CD4-positive, alpha-beta memory T cell (primary cell): Measurements from ENCODE around the gene MSI2. TPM values are rescaled to one million over a fixed set of nuclear protein-coding genes. Genes with fewer than 3 reads are reported as not detected.
"Not testable (repeated sequence)": the region's sequence is repeated elsewhere in the genome, so short reads cannot be mapped to it uniquely, and the experiment has no call there.

Source experiments
- CTCF ChIA-PET: fragments of 350-600 bp; sonication (Branson Sonifier 250); formaldehyde crosslinking; loops from one replicate; lab custom pipeline; 2021; ENCODE audit warnings: inconsistent platforms; ENCODE audit not compliant: partially characterized antibody; lab: Charles Lee
- POLR2A ChIA-PET: fragments of 350-600 bp; sonication (Branson Sonifier 250); formaldehyde crosslinking; loops from one replicate; lab custom pipeline; 2021; ENCODE audit not compliant: partially characterized antibody; lab: Charles Lee
- DNase-seq, 5 donors: peaks; one replicate each; pipeline versions ENCODE4 v3.0.0 to v3.0.0-alpha.2; 2020 to 2022; ENCODE audit warnings: mixed read lengths in 1 of 5
- H3K27ac ChIP-seq: one replicate; pipeline ENCODE4 v1.7.0; 2013; ENCODE audit warnings: low read depth, low read length
- H3K27me3 ChIP-seq: 2 replicates; pipeline ENCODE4 v1.7.0; 2013; ENCODE audit warnings: mild to moderate bottlenecking, low read length, moderate library complexity; ENCODE audit not compliant: insufficient read depth
- H3K36me3 ChIP-seq: 2 replicates; pipeline ENCODE4 v1.7.0; 2013; ENCODE audit warnings: mild to moderate bottlenecking, low read length, moderate library complexity; ENCODE audit not compliant: insufficient read depth
- H3K4me1 ChIP-seq: 2 replicates; pipeline ENCODE4 v1.7.0; 2013; ENCODE audit warnings: mild to moderate bottlenecking, low read length, moderate library complexity; ENCODE audit not compliant: insufficient read depth
- H3K4me3 ChIP-seq, 2 donors: one replicate each; pipeline ENCODE4 v1.7.0; 2013; ENCODE audit warnings: low read length in 2 of 2, mild to moderate bottlenecking in 1 of 2
- H3K9me3 ChIP-seq, 2 donors: one replicate each; pipeline ENCODE4 v1.7.0; 2013; ENCODE audit warnings: low read length in 2 of 2, control low read depth in 1 of 2; ENCODE audit not compliant: control insufficient read depth in 1 of 2
- H3K27ac Mint-ChIP-seq, 7 donors: one replicate each; pipeline ENCODE4 v1.8.0; 2020 to 2021; ENCODE audit warnings: mixed read lengths in 7 of 7, mild to moderate bottlenecking in 6 of 7, inconsistent platforms in 3 of 7, moderate library complexity in 3 of 7
- H3K27me3 Mint-ChIP-seq, 2 donors: one replicate each; pipeline ENCODE4 v1.8.0; 2020 to 2021; ENCODE audit warnings: mixed read lengths in 2 of 2
- H3K36me3 Mint-ChIP-seq, 2 donors: one replicate each; pipeline ENCODE4 v1.8.0; 2020 to 2021; ENCODE audit warnings: mixed read lengths in 2 of 2, inconsistent platforms in 1 of 2, mild to moderate bottlenecking in 1 of 2
- H3K4me1 Mint-ChIP-seq, 4 donors: one replicate each; pipeline ENCODE4 v1.8.0; 2020 to 2021; ENCODE audit warnings: mixed read lengths in 4 of 4, mild to moderate bottlenecking in 1 of 4
- H3K4me3 Mint-ChIP-seq, 8 donors: one replicate each; pipeline ENCODE4 v1.8.0; 2020 to 2021; ENCODE audit warnings: mixed read lengths in 8 of 8, mild to moderate bottlenecking in 7 of 8, moderate library complexity in 6 of 8, inconsistent platforms in 3 of 8
- H3K9me3 Mint-ChIP-seq, 8 donors: one replicate each; pipeline ENCODE4 v1.8.0; 2020 to 2021; ENCODE audit warnings: mixed read lengths in 8 of 8, mild to moderate bottlenecking in 5 of 8, inconsistent platforms in 3 of 8, moderate library complexity in 1 of 8
- intact Hi-C: fragments of 100-400 bp; cut with micrococcal nuclease; formaldehyde crosslinking; loops from one replicate; pipeline ENCODE4 v1.15.1; 2023
- polyA plus RNA-seq, 2 donors: library from polyadenylated mRNA; unstranded; fragments of 300-500 nt; fragmentation: Illumina TruSeq; gene quantifications; one replicate each; pipeline ENCODE4 v1.2.3, GENCODE V29; 2021
- total RNA-seq, 2 experiments: library from RNA; stranded (reverse); gene quantifications; one replicate each; pipeline ENCODE4 v1.2.3, GENCODE V29; 2021

MSI2 gene
- total and polyA plus RNA-seq, 4 experiments from 2014 or later, result 2.1 to 110 (median 55.3) TPM

GRCh38 chr17:57213180-57213825, 43.0 kb upstream of the MSI2 start:
- ChIA-PET CTCF (no interaction called here), POLR2A (no interaction called here)
- intact Hi-C loops, result no loop called here
- H3K9me3 ChIP-seq, result no peaks in the 10 kb centered on the region
- no peak for DNase-seq
- Mint-ChIP-seq H3K9me3 (peaks cover 1 to 10% (median 4%) of the 10 kb centered on the region in 8 donors), H3K4me1 (peaks cover 0 to 4% (median under 1%) of the 10 kb centered on the region in 4 donors), H3K4me3 (no peak overlapping the region), H3K27me3 (peaks cover 20 to 27% of the 10 kb centered on the region in 2 donors), H3K27ac (no peak overlapping the region), H3K36me3 (no peaks in the 10 kb centered on the region)
- H3K27me3 ChIP-seq, result no peaks in the 10 kb centered on the region
- H3K27ac ChIP-seq, result no peak overlapping the region
- no peaks in the 10 kb centered on the region for H3K4me1 ChIP-seq
- H3K36me3 ChIP-seq, result no peaks in the 10 kb centered on the region
- H3K4me3 ChIP-seq, result no peak overlapping the region

GRCh38 chr17:57215317-57215716, 41.0 kb upstream of the MSI2 start:
- ChIA-PET CTCF (no interaction called here), POLR2A (no interaction called here)
- no peak for DNase-seq
- H3K36me3 ChIP-seq, result no peaks in the 10 kb centered on the region
- Mint-ChIP-seq H3K27me3 (peaks cover 20 to 31% of the 10 kb centered on the region in 2 donors), H3K27ac (no peak overlapping the region), H3K4me1 (peaks cover 0 to 4% (median under 1%) of the 10 kb centered on the region in 4 donors), H3K9me3 (peaks cover 0 to 3% (median 0%) of the 10 kb centered on the region in 8 donors), H3K36me3 (no peaks in the 10 kb centered on the region), H3K4me3 (no peak overlapping the region)
- H3K27me3 ChIP-seq, result no peaks in the 10 kb centered on the region
- H3K4me3 ChIP-seq, result no peak overlapping the region
- H3K27ac ChIP-seq, result no peak overlapping the region
- intact Hi-C loops, result no loop called here
- no peaks in the 10 kb centered on the region for H3K4me1 ChIP-seq
- no peaks in the 10 kb centered on the region for H3K9me3 ChIP-seq

GRCh38 chr17:57221366-57222350, 34.7 kb upstream of the MSI2 start:
- no peaks in the 10 kb centered on the region for H3K4me1 Mint-ChIP-seq
- ChIA-PET CTCF (no interaction called here), POLR2A (no interaction called here)
- Histone ChIP-seq H3K27ac (no peak overlapping the region), H3K27me3 (no peaks in the 10 kb centered on the region), H3K4me3 (no peak overlapping the region), H3K36me3 (no peaks in the 10 kb centered on the region), H3K9me3 (no peaks in the 10 kb centered on the region), H3K4me1 (no peaks in the 10 kb centered on the region)
- H3K27ac Mint-ChIP-seq, result no peak overlapping the region
- intact Hi-C loops, result no loop called here
- H3K27me3 Mint-ChIP-seq, result peaks cover 10 to 18% of the 10 kb centered on the region in 2 donors
- DNase-seq, result no peak
- no peak overlapping the region for H3K4me3 Mint-ChIP-seq
- peaks cover 5 to 28% (median 21%) of the 10 kb centered on the region in 8 donors for H3K9me3 Mint-ChIP-seq
- no peaks in the 10 kb centered on the region for H3K36me3 Mint-ChIP-seq

- H3K4me1 Mint-ChIP-seq, H3K9me3 ChIP-seq, H3K27ac Mint-ChIP-seq, intact Hi-C loops, H3K4me3 ChIP-seq, POLR2A ChIA-PET, H3K4me1 ChIP-seq, H3K27me3 ChIP-seq, H3K36me3 ChIP-seq, H3K4me3 Mint-ChIP-seq, H3K27ac ChIP-seq, CTCF ChIA-PET, H3K36me3 Mint-ChIP-seq, DNase-seq: not testable (repeated sequence)
- Mint-ChIP-seq H3K27me3 (peaks cover 9 to 17% of the 10 kb centered on the region in 2 donors), H3K9me3 (peaks cover 5 to 28% (median 21%) of the 10 kb centered on the region in 8 donors)
Measured at GRCh38 chr17:57222422-57222821, 33.9 kb upstream of the MSI2 start.

- no peak for DNase-seq
- Mint-ChIP-seq H3K9me3 (peaks cover 3 to 28% (median 20%) of the 10 kb centered on the region in 8 donors), H3K27ac (no peak overlapping the region), H3K27me3 (peaks cover 7 to 9% of the 10 kb centered on the region in 2 donors), H3K4me3 (no peak overlapping the region), H3K4me1 (no peaks in the 10 kb centered on the region), H3K36me3 (no peaks in the 10 kb centered on the region)
- Histone ChIP-seq H3K9me3 (no peaks in the 10 kb centered on the region), H3K27me3 (no peaks in the 10 kb centered on the region), H3K4me3 (no peak overlapping the region), H3K4me1 (no peaks in the 10 kb centered on the region), H3K27ac (no peak overlapping the region), H3K36me3 (no peaks in the 10 kb centered on the region)
- intact Hi-C loops, result no loop called here
- POLR2A ChIA-PET, result no interaction called here
- CTCF ChIA-PET, result no interaction called here
Measured at GRCh38 chr17:57225127-57225526, 31.2 kb upstream of the MSI2 start.

GRCh38 chr17:57226793-57227192, 29.5 kb upstream of the MSI2 start:
- H3K36me3 ChIP-seq, result no peaks in the 10 kb centered on the region
- no peaks in the 10 kb centered on the region for H3K4me1 Mint-ChIP-seq
- H3K27ac Mint-ChIP-seq, result no peak overlapping the region
- no peak overlapping the region for H3K27ac ChIP-seq
- H3K9me3 ChIP-seq, result no peaks in the 10 kb centered on the region
- no peaks in the 10 kb centered on the region for H3K27me3 ChIP-seq
- no peak overlapping the region for H3K4me3 Mint-ChIP-seq
- no peak for DNase-seq
- H3K4me3 ChIP-seq, result no peak overlapping the region
- H3K27me3 Mint-ChIP-seq, result peaks cover 7 to 12% of the 10 kb centered on the region in 2 donors
- ChIA-PET POLR2A (no interaction called here), CTCF (interaction anchor here (1.3 kb wide), 1 partner anchor 16 kb away, joined by 4 read pairs; no protein-coding TSS in a partner anchor)
- intact Hi-C loops, result no loop called here
- H3K9me3 Mint-ChIP-seq, result peaks cover 3 to 18% (median 11%) of the 10 kb centered on the region in 8 donors
- no peaks in the 10 kb centered on the region for H3K36me3 Mint-ChIP-seq
- no peaks in the 10 kb centered on the region for H3K4me1 ChIP-seq

- ChIA-PET POLR2A (no interaction called here), CTCF (interaction anchor here (3.0 kb wide), 1 partner anchor 15 kb away, joined by 11 read pairs; no protein-coding TSS in a partner anchor)
- no peaks in the 10 kb centered on the region for H3K4me1 ChIP-seq
- Mint-ChIP-seq H3K9me3 (peaks cover 0 to 3% (median 0%) of the 10 kb centered on the region in 8 donors), H3K27ac (no peak overlapping the region), H3K27me3 (peaks cover 11 to 16% of the 10 kb centered on the region in 2 donors), H3K36me3 (no peaks in the 10 kb centered on the region), H3K4me3 (no peak overlapping the region), H3K4me1 (no peaks in the 10 kb centered on the region)
- H3K27me3 ChIP-seq, result no peaks in the 10 kb centered on the region
- no peaks in the 10 kb centered on the region for H3K36me3 ChIP-seq
- no peak overlapping the region for H3K4me3 ChIP-seq
- no peak overlapping the region for H3K27ac ChIP-seq
- intact Hi-C loops, result no loop called here
- no peaks in the 10 kb centered on the region for H3K9me3 ChIP-seq
- no peak for DNase-seq
Measured at GRCh38 chr17:57228911-57229310, 27.4 kb upstream of the MSI2 start.
